DMS114 treated with DMSO at 0.1 percent for 48 hours (cell line): ENCODE measurements around the gene QRICH2.
"Not testable (repeated sequence)": the region's sequence is repeated elsewhere in the genome, so short reads cannot be mapped to it uniquely, and the experiment has no call there.

Source experiments
- DNase-seq: peaks from one replicate; lab custom pipeline; 2025; ENCODE audit not compliant: unreplicated experiment; lab: John Stamatoyannopoulos, UW

QRICH2 gene

GRCh38 chr17:76333673-76334505, 25.8 kb upstream of the QRICH2 start:
- no peak for DNase-seq

DNA sequence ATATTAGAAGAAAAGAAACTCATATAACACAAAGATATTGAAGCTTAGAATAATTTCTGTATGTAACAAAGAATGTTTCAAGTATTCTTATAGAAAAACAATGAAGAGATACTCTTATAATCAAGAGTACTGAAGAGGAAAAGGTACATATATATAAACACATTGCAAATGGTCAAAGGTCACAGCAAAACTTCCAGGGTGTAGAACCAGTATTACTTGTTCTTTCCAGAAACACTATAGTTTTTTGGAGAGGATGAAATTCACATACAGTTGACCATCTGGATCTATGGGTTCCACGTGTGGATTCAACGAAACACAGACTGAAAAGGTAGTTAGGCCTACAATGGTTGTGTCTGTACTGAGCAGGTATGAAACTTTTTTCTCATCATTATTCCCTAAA, 23.0 kb upstream of the QRICH2 start:
- no peak for DNase-seq

- DNase-seq = no peak
Measured at GRCh38 chr17:76329664-76330063, 21.6 kb upstream of the QRICH2 start.

GRCh38 chr17:76327696-76328095, 19.6 kb upstream of the QRICH2 start:
- DNase-seq = no peak

DNA sequence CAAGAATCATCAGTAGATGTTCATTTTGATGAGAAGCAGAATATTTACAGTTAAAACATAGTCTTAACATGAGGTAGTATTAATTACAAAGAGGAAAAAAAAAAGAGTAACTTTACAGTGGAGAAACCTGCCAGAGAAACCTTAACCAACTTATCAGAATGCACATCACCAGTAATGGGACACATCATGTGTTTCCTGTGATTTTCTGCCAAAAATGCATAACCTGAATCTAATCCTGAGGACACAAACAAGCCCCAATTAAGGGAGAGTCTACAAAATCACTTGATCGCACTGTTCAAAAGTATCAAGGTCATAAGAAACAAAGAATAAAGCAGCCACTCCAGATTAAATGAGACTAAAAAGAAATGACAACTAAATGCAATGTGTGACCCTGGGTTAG, 18.2 kb upstream of the QRICH2 start:
- DNase-seq = no peak

GRCh38 chr17:76318586-76318985, 10.5 kb upstream of the QRICH2 start:
- no peak for DNase-seq

DNA sequence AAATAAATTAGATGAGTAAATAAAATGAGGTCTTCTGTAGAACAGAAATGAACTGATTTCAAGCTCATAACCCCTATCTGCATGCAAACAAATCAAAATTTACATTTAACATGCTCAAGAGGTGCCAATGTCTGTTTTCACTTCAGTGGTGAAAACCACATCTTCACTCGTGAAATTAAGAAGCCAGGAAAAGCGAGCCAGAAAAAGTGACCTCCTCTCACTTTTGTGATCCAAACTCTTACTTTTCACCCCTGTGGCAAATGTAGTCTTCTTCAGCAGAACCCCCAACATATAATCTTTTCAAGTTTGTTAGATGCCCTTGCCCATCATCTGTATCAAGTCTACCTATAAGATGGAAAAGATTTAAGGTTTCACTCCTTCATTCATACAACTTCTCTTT, 9.5 kb upstream of the QRICH2 start:
- no peak for DNase-seq

DNA sequence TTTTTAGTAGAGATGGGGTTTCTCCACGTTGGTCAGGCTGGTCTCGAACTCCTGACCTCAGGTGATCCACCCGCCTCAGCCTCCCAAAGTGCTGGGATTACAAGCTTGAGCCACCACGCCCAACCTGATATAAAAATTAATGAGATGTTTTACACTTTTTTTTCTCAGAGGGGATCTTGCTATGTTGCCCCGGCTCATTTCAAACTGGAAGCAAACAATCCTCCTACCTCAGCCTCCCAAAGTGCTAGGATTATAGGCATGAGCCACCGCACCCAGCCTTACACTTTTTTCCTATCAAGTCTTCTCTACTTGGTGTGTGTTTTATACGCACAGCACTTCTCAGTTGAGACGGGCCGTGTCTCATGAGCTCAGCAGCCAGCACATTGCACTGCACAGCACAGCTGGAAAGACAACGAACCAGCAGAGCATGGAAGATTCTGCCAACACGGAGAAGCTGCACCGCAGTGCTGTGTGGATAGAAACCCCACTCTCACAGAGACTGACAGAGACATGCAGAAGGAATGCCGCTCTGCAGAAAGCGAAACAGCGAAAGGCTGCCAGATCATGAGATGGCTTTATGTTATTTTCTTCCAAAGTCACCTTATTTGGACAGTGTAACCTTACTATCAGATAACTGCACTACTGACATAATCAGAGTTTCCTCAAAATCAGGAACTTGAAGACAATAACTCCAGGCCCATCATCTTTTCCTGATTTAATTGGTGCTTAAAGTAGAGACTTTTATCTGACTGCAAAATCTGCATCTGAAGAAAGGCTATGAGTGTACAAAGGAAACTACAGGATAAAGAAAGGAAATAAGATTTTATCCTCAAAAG, 6.5 kb upstream of the QRICH2 start:
- no peak for DNase-seq

DNA sequence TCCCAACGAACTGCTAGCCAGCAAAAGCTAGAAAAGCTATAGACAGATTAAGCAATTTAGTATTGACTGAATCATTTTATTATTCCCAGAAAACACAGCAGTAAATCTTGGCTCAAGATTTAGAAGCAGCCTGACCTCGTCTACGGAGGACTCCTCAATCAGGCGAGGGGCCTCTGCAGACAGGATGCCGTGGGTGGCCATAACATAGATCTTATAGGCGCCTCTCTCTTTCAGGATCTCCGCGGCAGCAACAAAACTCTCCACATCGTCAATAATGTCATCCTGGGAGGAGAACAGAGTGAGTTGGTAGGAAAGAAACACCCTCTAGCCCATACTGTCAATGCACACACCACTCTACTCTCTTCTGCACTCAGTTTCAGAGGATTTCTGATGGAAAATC, 4.7 kb upstream of the QRICH2 start:
- no peak for DNase-seq

DNA sequence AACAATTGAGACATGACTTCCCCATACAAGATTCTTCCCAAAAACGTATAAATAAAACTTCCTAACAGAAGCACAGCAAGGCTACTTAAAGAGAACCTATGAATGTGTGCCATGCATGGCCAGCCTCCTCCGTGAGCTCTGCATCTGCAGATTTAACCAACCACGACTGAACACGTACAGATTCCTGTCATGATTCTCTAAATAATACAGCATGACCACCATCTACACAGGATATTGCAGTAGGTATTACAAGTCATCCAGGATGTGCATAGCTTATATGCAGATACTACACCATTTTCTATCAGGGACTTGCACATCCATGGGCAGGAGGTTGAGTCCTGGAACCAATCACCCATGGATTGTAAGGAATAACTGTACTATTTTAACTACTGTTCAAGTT, 1.4 kb upstream of the QRICH2 start:
- no peak for DNase-seq

- no peak for DNase-seq
Measured at GRCh38 chr17:76307299-76307965, 644 bp downstream of the QRICH2 start.

- not testable (repeated sequence) for DNase-seq
Measured at GRCh38 chr17:76305135-76305454, 3.0 kb downstream of the QRICH2 start.

DNA sequence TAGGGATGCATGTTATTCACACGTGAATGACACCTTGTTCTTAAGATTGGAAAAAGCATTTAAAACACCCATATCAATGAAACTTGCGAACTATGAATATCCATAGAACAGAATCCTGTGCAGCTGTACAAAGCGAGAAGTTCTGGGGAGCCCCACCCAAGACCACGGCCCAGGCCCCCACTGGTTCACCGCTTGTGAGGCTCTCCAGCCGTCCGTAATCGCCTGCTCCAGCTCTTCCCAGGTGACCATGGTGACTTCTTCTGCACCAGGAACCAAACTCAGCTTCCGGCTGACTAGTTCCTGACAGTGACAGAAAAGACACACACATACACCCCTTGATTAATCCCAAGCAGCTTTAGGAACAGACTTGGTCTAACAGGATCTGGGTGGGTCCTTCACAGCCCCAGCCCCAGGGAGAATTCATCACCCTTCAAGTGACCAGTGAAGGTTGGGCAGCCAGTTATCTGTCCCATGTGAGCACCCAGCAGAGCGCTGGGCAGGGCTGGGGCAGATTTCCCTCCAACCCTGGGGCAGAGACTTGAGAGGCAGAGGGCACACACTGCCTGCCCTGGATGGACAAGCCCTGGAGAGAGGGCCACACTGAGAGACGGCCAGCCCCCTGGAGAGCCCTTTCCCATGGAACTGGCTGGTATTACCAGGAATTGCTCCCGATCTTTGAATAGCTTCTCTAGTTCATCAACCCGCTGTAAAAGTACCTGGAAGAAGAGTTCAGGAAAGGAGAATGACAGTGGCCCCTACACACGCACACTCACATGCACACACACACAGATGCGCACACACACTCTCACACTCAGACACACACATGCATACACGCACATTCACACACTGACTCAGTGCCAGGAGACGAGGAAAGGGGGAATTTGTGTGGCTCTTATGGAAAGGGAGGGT, 3.6 kb downstream of the QRICH2 start:
- DNase-seq = no peak

GRCh38 chr17:76297436-76297835, 10.6 kb downstream of the QRICH2 start:
- DNase-seq = no peak

GRCh38 chr17:76296889-76297288, 11.2 kb downstream of the QRICH2 start:
- no peak for DNase-seq

DNA sequence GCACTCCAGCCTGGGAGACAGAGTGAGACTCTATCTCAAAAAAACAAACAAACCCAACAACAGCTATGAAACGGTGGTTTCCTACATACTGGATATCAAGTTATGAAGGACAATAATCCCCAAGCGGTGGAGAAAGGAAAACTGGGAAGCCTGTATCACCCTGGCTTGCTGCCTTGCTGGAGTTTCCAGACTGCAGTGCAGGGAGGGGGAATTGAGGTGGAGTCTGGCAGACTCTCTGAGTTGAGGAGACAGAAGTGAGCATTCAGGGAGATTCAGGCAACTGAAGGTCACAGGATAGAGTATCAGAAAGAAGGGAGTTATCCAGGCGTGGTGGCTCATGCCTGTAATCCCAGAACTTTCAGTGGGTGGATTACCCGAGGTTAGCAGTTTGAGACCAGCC, 11.9 kb downstream of the QRICH2 start:
- DNase-seq = no peak

- DNase-seq = no peak
Measured at GRCh38 chr17:76293106-76293505, 15.0 kb downstream of the QRICH2 start.

GRCh38 chr17:76292567-76292966, 15.5 kb downstream of the QRICH2 start:
- DNase-seq = no peak

DNA sequence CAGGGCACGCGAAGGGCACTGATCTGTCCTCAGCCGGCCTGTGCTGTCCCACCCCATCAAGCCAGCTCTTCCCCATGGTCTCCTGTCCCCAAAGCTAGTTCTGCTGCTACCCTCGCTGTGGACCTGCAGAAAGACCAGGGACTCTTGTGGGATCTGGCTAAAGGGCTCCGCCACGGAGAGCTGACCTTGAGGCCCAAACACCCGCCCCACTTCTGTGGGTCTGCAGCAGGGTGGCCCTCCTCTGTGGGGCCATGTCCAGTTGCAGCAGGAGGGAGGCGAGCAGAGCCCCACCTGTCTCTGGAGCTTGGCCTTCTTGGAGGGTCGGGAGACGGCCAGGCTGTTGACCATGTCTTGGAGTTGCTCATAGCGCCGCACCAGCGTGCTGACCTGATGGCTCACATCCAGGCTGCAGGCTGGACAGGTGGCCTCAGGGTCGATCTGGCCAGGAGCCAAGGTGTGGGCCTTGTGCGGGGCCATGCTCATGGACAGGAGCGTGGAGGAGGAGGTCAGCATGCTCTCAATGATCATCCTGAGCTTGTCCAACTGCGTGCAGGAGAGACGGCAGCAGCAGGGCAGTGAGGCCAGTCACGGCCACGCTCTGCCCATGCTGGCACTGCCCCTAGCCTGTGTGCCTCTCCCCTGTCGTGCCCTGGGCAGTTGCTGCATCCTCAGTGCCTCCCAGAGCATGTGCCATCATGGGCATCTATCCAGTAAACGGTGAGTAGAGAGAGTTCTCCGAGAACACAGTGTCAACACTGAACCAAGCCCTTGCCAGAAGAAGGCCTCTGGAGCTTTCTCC, 26.3 kb downstream of the QRICH2 start:
- DNase-seq = no peak

- no peak for DNase-seq
Measured at GRCh38 chr17:76280650-76281049, 27.4 kb downstream of the QRICH2 start.
